ENCODE results near the gene ITGA2.

The ITGA2 gene

DNA sequence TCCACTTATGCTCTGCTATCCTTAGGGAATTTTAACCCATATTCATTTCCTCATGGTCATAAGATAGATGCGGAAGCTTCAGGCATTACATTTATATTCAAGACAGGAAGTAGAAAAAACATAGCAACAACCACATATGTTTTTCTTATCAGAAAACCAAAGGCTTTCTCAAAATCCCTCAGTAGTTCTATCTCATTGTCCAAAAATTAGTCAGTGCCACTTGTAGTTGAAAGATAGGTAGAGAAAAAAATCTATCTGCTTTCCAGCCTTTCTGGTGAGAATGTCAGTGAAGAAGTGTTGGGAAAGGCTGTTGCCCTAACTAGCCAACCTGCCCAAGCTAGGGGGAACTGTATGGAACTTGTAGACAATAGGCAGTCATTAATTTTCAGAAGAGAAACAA, 143.9 kb downstream of the ITGA2 start:
- no peak for FAIRE-seq
- DNase-seq (ENCODE audit: insufficient read length, low spot score) = no peak

Measured in GM19239 (cell line).